K562 (cell line): Measurements from ENCODE around the gene PPEF2. TPM values are rescaled to one million over a fixed set of nuclear protein-coding genes. Genes with fewer than 3 reads are reported as not detected.

Experiments
- ATAC-seq: fragments of 200-7000 bp; cut with Tn5 transposase; 3 replicates; pipeline ENCODE4 v1.9.1; 2020; ENCODE audit warnings: moderate library complexity
- BruUV-seq: library from RNA; stranded (reverse); fragments of 400-500 nt; replicated peaks from 2 replicates; lab custom pipeline; 2021; lab: Mats Ljungman, UMichigan
- CTCF ChIA-PET: fragments of 300-600 bp; formaldehyde crosslinking; extraction: SDS; loops from one replicate; lab custom pipeline; 2021; ENCODE audit warnings: low intra/inter-chr PET ratio; lab: Yijun Ruan, JAX
- POLR2A ChIA-PET: fragments of 300-600, 350-650 bp; sonication (Branson Sonifier 250); formaldehyde crosslinking; extraction: SDS; loops from one replicate; lab custom pipeline; 2021; ENCODE audit warnings: antibody characterized with exemption, inconsistent platforms; lab: Yijun Ruan, JAX
- DNase-seq, 4 experiments: peaks; one replicate each; pipeline versions ENCODE4 v3.0.0 to v3.0.0-alpha.2; 2011 to 2018; ENCODE audit warnings: low spot score in 3 of 4, mixed read lengths in 3 of 4; ENCODE audit errors: extremely low read depth in 1 of 4
- FAIRE-seq: peaks from 2 replicates; lab custom pipeline; 2011; peaks lifted over from hg19 to GRCh38; lab: Jason Lieb, UNC
- H2AFZ ChIP-seq: 2 replicates; pipeline ENCODE4 v1.6.0; 2011; ENCODE audit warnings: low read depth, low read length, control low read depth, inconsistent platforms
- H3K27ac ChIP-seq: fragments of 200-600 bp; 3 replicates; pipeline ENCODE4 v1.8.0; 2011; ENCODE audit warnings: low read depth, mild to moderate bottlenecking, control low read depth, inconsistent platforms, low read length, moderate library complexity, mixed read lengths; ENCODE audit errors: extremely low read depth
- H3K27me3 ChIP-seq, 2 experiments: fragments of 300-600 bp in 1 of 2; 2 replicates in 1 of 2; 3 replicates in 1 of 2; pipeline versions ENCODE4 v1.6.0 to v1.8.0; 2011; ENCODE audit warnings: inconsistent platforms in 2 of 2, low read length in 2 of 2, mild to moderate bottlenecking in 1 of 2, mixed read lengths in 1 of 2, moderate library complexity in 1 of 2; ENCODE audit not compliant: control insufficient read depth in 2 of 2, insufficient read depth in 2 of 2
- H3K36me3 ChIP-seq: fragments of 300-600 bp; 3 replicates; pipeline ENCODE4 v1.8.0; 2011; ENCODE audit warnings: mild to moderate bottlenecking, low read length, inconsistent platforms; ENCODE audit not compliant: control insufficient read depth, insufficient read depth
- H3K4me1 ChIP-seq, 2 experiments: fragments of 200-600 bp in 1 of 2; replicated peaks in 1 of 2; 2 replicates in 1 of 2; 3 replicates in 1 of 2; pipeline versions ENCODE4 v1.5.1 to v1.8.0; 2011; ENCODE audit warnings: inconsistent platforms in 2 of 2, low read length in 2 of 2, mild to moderate bottlenecking in 1 of 2, mixed read lengths in 1 of 2, moderate library complexity in 1 of 2; ENCODE audit not compliant: control insufficient read depth in 2 of 2, insufficient read depth in 2 of 2
- H3K4me2 ChIP-seq: 2 replicates; pipeline ENCODE4 v1.6.1; 2011; ENCODE audit warnings: low read length, control low read depth, inconsistent platforms, mixed read lengths; ENCODE audit not compliant: insufficient read depth
- H3K4me3 ChIP-seq: fragments of 200-600 bp; sonication (generic), shearing (Covaris generic); 2 replicates; pipeline ENCODE4 v1.5.1; 2016; ENCODE audit warnings: control low read depth, inconsistent platforms
- H3K79me2 ChIP-seq: fragments of 200-600 bp; 3 replicates; pipeline ENCODE4 v1.8.0; 2011; ENCODE audit warnings: low read length, inconsistent platforms; ENCODE audit not compliant: control insufficient read depth, insufficient read depth
- H3K9ac ChIP-seq, 2 experiments: 2 replicates each; pipeline versions ENCODE4 v1.6.0 to v1.6.1; 2011; ENCODE audit warnings: low read depth in 2 of 2, low read length in 2 of 2, control low read depth in 1 of 2, inconsistent platforms in 1 of 2, mild to moderate bottlenecking in 1 of 2, mixed read lengths in 1 of 2; ENCODE audit not compliant: insufficient read depth in 1 of 2
- H3K9me1 ChIP-seq: one replicate; pipeline ENCODE4 v1.6.0; 2011; ENCODE audit warnings: inconsistent platforms, mild to moderate bottlenecking, low read length, moderate library complexity; ENCODE audit not compliant: control insufficient read depth, insufficient read depth
- H3K9me3 ChIP-seq: replicated peaks from 2 replicates; pipeline ENCODE4 v1.5.1; 2011; ENCODE audit warnings: low read depth, low read length, inconsistent platforms; ENCODE audit not compliant: control insufficient read depth, insufficient read depth
- H4K20me1 ChIP-seq: replicated peaks from 2 replicates; pipeline ENCODE4 v1.6.1; 2011; ENCODE audit warnings: low read length, inconsistent platforms, mixed read lengths; ENCODE audit not compliant: control insufficient read depth, insufficient read depth
- ARID3B ChIP-seq: fragments of 250-450 bp; sonication (Bioruptor Pico); IDR thresholded peaks from 2 replicates; pipeline ENCODE4 v1.4.0; 2020; ENCODE audit warnings: borderline replicate concordance
- DACH1 ChIP-seq: fragments of 450-650 bp; IDR thresholded peaks from 2 replicates; pipeline ENCODE4 v1.6.1; 2018; ENCODE audit not compliant: partially characterized antibody
- GTF2B ChIP-seq: IDR thresholded peaks from 2 replicates; pipeline ENCODE4 v1.6.1; 2011; ENCODE audit not compliant: insufficient read length; ENCODE audit errors: extremely low read depth
- HDAC8 ChIP-seq: fragments of 450-650 bp; IDR thresholded peaks from 2 replicates; pipeline ENCODE4 v1.6.1; 2016; ENCODE audit warnings: mild to moderate bottlenecking, missing genetic modification characterization, moderate library complexity, missing compliant biosample characterization
- HOXB6 ChIP-seq: fragments of 250-450 bp; sonication (Bioruptor Pico); IDR thresholded peaks from 2 replicates; pipeline ENCODE4 v1.5.1; 2022; ENCODE audit warnings: mild to moderate bottlenecking, borderline replicate concordance
- KLF10 ChIP-seq: fragments of 250-450 bp; sonication (Bioruptor Pico); IDR thresholded peaks from 2 replicates; pipeline ENCODE4 v1.6.1; 2021; ENCODE audit warnings: matching md5 sums
- MEF2A ChIP-seq: IDR thresholded peaks from 2 replicates; pipeline ENCODE4 v1.6.1; 2011; ENCODE audit warnings: low read depth, mild to moderate bottlenecking, low read length, moderate library complexity; ENCODE audit not compliant: control insufficient read depth
- MXI1 ChIP-seq: IDR thresholded peaks from 2 replicates; pipeline ENCODE4 v1.6.1; 2011; ENCODE audit warnings: low read depth, mild to moderate bottlenecking, improper control_type of control experiment, low read length
- PCBP2 ChIP-seq: fragments of 200-400 bp; formaldehyde crosslinking; IDR thresholded peaks from 2 replicates; pipeline ENCODE4 v1.6.1; 2018; ENCODE audit warnings: low read length, low read depth, mild to moderate bottlenecking, moderate library complexity; ENCODE audit not compliant: poor library complexity, severe bottlenecking
- RBM14 ChIP-seq: fragments of 200-400 bp; formaldehyde crosslinking; IDR thresholded peaks from 2 replicates; pipeline ENCODE4 v1.6.1; 2018; ENCODE audit warnings: low read depth, mild to moderate bottlenecking, low read length, moderate library complexity, borderline replicate concordance; ENCODE audit not compliant: insufficient read depth
- SMAD4 ChIP-seq: fragments of 250-450 bp; sonication (Bioruptor Pico); conservative IDR thresholded peaks from 2 replicates; pipeline ENCODE4 v1.8.0; 2021; ENCODE audit warnings: inconsistent platforms, mild to moderate bottlenecking, moderate library complexity
- SPI1 ChIP-seq: IDR thresholded peaks from 2 replicates; pipeline ENCODE4 v1.6.1; 2011; ENCODE audit warnings: low read depth, low read length, control low read depth, borderline replicate concordance
- ZBTB8A ChIP-seq: fragments of 450-650 bp; IDR thresholded peaks from 2 replicates; pipeline ENCODE4 v1.6.1; 2018; ENCODE audit warnings: mild to moderate bottlenecking, moderate library complexity; ENCODE audit not compliant: partially characterized antibody
- ZNF133 ChIP-seq: fragments of 250-450 bp; sonication (Bioruptor Pico); IDR thresholded peaks from 2 replicates; pipeline ENCODE4 v1.4.0; 2020; ENCODE audit warnings: mild to moderate bottlenecking
- ZNF212 ChIP-seq: fragments of 450-650 bp; formaldehyde crosslinking; IDR thresholded peaks from 2 replicates; pipeline ENCODE4 v1.4.0; 2020; ENCODE audit warnings: mild to moderate bottlenecking
- ZNF217 ChIP-seq: sonication (generic); formaldehyde crosslinking; IDR thresholded peaks from 2 replicates; pipeline ENCODE4 v1.8.0; 2022; ENCODE audit warnings: mild to moderate bottlenecking, missing genetic modification reagents
- WGBS: fragments of 100-300 bp; shearing (Covaris generic); methylation state at CpG from one replicate; pipeline ENCODE4 v1.1.6; 2016; ENCODE audit warnings: low coverage, mixed read lengths; ENCODE audit not compliant: insufficient coverage; ENCODE audit errors: missing lambda C conversion rate; 5-methylcytosine and 5-hydroxymethylcytosine counted together
- in situ Hi-C: fragments of 300-500 bp; cut with MboI; formaldehyde crosslinking; loops from 4 replicates; pipeline ENCODE4 v1.15.0; 2018; ENCODE audit warnings: inconsistent platforms, mixed read lengths
- intact Hi-C: fragments of 100-400 bp; cut with micrococcal nuclease; formaldehyde crosslinking; loops from 2 replicates; pipeline ENCODE4 v1.14.2; 2022
- polyA plus RNA-seq, 8 experiments: library from polyadenylated mRNA; depleted of rRNA in 4 of 8; stranded (reverse) in 5 of 8; unstranded in 3 of 8; fragments of >200 nt; fragmentation: Nextera tagmentation in 2 of 8; fragmentation: Illumina TruSeq in 1 of 8; extraction: Ambion mirVana in 2 of 8; extraction: Trizol in 1 of 8; gene quantifications; 2 replicates each; pipeline versions ENCODE4 v1.2.1 to v1.2.3, GENCODE V29; 2011 to 2014; ENCODE audit warnings: inconsistent platforms in 1 of 8, missing spikeins in 1 of 8
- total RNA-seq, 7 experiments: library from RNA; depleted of rRNA in 6 of 7; stranded (reverse); fragments of >200 nt in 6 of 7; fragmentation: Illumina TruSeq in 2 of 7; extraction: Trizol in 2 of 7; gene quantifications; 2 replicates each; pipeline versions ENCODE4 v1.2.1 to v1.2.3, GENCODE V29; 2011 to 2021; ENCODE audit warnings: low replicate concordance in 1 of 7

The PPEF2 gene
- total and polyA plus RNA-seq, 9 of the 15 experiments (the other 6 are each of a cell fraction or from before 2014, with no cell fraction given): not detected

GRCh38 chr4:75849461-75849860 lies 52.8 kb downstream of the PPEF2 start:
- in situ Hi-C loops: loop anchor here (5.0 kb wide), 1 partner anchor 272 kb away; no protein-coding TSS in a partner anchor
- no peak for FAIRE-seq

More at GRCh38 chr4:75849461-75849860, 52.8 kb downstream of the PPEF2 start:
- Histone ChIP-seq H3K79me2 (no peaks in the 10 kb centered on the region), H3K9me3 (no peaks in the 10 kb centered on the region), H4K20me1 (no peaks in the 10 kb centered on the region), H3K4me2 (no peak overlapping the region), H3K9me1 (no peaks in the 10 kb centered on the region), H3K4me1 (peaks cover 0 to 5% of the 10 kb centered on the region in 2 experiments; a peak in 3 of 5 replicates), H3K27ac (no peak overlapping the region), H3K36me3 (no peaks in the 10 kb centered on the region)
- ChIA-PET POLR2A (no interaction called here), CTCF (no interaction called here)
- DNase-seq: peak in 1 of 4 experiments; percentile 7
- WGBS: 35% methylated on average over 6 of the region's 6 CpGs
- ATAC-seq: 0 out of 3 replicates have a peak, but pooled peaks have one; percentile 15
- no peak for TF ChIP-seq ZNF217
- TF ChIP-seq ZNF212 (CRISPR knock-in tag): no peak
- no peak for TF ChIP-seq DACH1
- TF ChIP-seq ZNF133: no peak
- no peak for TF ChIP-seq PCBP2
- no peak for TF ChIP-seq MXI1
- no peak for TF ChIP-seq SPI1
- no peak for TF ChIP-seq HOXB6
- TF ChIP-seq GTF2B: no peak
- TF ChIP-seq ZBTB8A: no peak
- TF ChIP-seq SMAD4 (CRISPR knock-in tag): no peak
- TF ChIP-seq KLF10 (CRISPR knock-in tag): no peak
- TF ChIP-seq ARID3B: no peak
- no peak for TF ChIP-seq HDAC8 (tag)
- no peak for TF ChIP-seq RBM14
- TF ChIP-seq MEF2A: no peak
- TF ChIP-seq, all 486 proteins: peak for 0
- intact Hi-C loops: loop anchor here (5.0 kb wide), 1 partner anchor 127 kb away; the partner anchor contains the start of gene USO1
- no peak overlapping the region for H2AFZ ChIP-seq
- no peak overlapping the region for H3K4me3 ChIP-seq
- no TSS peak for BruUV-seq
- peak overlapping the region in 1 of 2 experiments; percentile 45; a peak in 1 of 4 replicates for H3K9ac ChIP-seq
- peaks cover 0 to 21% of the 10 kb centered on the region in 2 experiments; a peak in 4 of 5 replicates for H3K27me3 ChIP-seq
